ENCODE measurements around the gene MAGEA11.
"Not testable (repeated sequence)": the region's sequence is repeated elsewhere in the genome, so short reads cannot be mapped to it uniquely, and the experiment has no call there.

DNA sequence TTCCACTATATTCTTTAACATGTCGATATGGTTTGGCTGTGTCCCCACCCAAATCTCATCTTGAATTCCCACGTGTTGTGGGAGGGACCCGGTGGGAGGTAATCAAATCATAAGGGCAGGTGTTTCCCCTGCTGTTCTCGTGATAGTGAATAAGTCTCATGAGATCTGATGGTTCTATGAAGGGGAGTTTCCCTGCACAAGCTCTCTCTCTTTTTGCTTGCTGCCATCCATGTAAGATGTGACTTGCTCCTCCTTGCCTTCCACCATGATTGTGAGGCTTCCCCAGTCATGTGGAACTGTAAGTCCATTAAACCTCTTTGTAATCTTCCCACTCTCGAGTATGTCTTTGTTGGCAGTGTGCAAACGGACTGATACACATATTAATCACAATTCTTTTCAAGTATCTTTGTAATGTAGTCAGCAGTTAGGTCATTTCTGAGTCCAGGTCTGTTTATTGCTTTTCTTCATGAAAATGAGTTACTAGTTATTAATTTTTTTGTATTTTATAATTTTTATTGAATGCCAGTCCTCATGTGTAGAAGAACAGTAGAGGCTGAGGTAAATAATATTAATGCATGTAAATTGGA, 19.1 kb upstream of the MAGEA11 start:
- TF ChIP-seq, protein P1, sequence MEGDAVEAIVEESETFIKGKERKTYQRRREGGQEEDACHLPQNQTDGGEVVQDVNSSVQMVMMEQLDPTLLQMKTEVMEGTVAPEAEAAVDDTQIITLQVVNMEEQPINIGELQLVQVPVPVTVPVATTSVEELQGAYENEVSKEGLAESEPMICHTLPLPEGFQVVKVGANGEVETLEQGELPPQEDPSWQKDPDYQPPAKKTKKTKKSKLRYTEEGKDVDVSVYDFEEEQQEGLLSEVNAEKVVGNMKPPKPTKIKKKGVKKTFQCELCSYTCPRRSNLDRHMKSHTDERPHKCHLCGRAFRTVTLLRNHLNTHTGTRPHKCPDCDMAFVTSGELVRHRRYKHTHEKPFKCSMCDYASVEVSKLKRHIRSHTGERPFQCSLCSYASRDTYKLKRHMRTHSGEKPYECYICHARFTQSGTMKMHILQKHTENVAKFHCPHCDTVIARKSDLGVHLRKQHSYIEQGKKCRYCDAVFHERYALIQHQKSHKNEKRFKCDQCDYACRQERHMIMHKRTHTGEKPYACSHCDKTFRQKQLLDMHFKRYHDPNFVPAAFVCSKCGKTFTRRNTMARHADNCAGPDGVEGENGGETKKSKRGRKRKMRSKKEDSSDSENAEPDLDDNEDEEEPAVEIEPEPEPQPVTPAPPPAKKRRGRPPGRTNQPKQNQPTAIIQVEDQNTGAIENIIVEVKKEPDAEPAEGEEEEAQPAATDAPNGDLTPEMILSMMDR (IDR thresholded peaks at IDR 0.05), result not testable (repeated sequence)
- not testable (repeated sequence) for TF ChIP-seq POLR2A (IDR thresholded peaks at IDR 0.05)

All from ovary (tissue), 3 donors.